Endothelial cell (in vitro differentiated cells): ENCODE results near the gene CDKAL1. TPM values are rescaled to one million over a fixed set of nuclear protein-coding genes. Genes with fewer than 3 reads are reported as not detected.

Experiments used
- DNase-seq: peaks from one replicate; pipeline ENCODE4 v3.0.0; 2021; ENCODE audit warnings: low spot score
- H3K27ac Mint-ChIP-seq: one replicate; pipeline ENCODE4 v1.8.0; 2021; ENCODE audit warnings: mixed read lengths, inconsistent platforms; ENCODE audit not compliant: unreplicated experiment
- H3K27me3 Mint-ChIP-seq: one replicate; pipeline ENCODE4 v1.8.0; 2021; ENCODE audit warnings: mild to moderate bottlenecking, moderate library complexity, mixed read lengths, inconsistent platforms; ENCODE audit not compliant: unreplicated experiment
- H3K36me3 Mint-ChIP-seq: one replicate; pipeline ENCODE4 v1.8.0; 2021; ENCODE audit warnings: mild to moderate bottlenecking, low read depth, mixed read lengths, inconsistent platforms; ENCODE audit not compliant: unreplicated experiment
- H3K4me1 Mint-ChIP-seq: one replicate; pipeline ENCODE4 v1.8.0; 2021; ENCODE audit warnings: mild to moderate bottlenecking, mixed read lengths, inconsistent platforms; ENCODE audit not compliant: unreplicated experiment
- H3K4me3 Mint-ChIP-seq: one replicate; pipeline ENCODE4 v1.8.0; 2021; ENCODE audit warnings: mild to moderate bottlenecking, mixed read lengths, inconsistent platforms; ENCODE audit not compliant: unreplicated experiment
- H3K9me3 Mint-ChIP-seq: one replicate; pipeline ENCODE4 v1.8.0; 2021; ENCODE audit warnings: mixed read lengths, inconsistent platforms; ENCODE audit not compliant: unreplicated experiment
- total RNA-seq: library from RNA; stranded (reverse); fragmentation: NEBNext Ultra II Directional; extraction: Animal tissue kit (Norgen Biotek cat#: 25700); gene quantifications from one replicate; pipeline ENCODE4 v1.2.1, GENCODE V29; 2021; ENCODE audit not compliant: unreplicated experiment
- TF ChIP-seq, protein P1 (sequence below): fragments of 200-600 bp; sonication (generic); IDR thresholded peaks from one replicate; pipeline ENCODE4 v1.5.0; 2021; ENCODE audit warnings: antibody characterized with exemption; ENCODE audit not compliant: unreplicated experiment

The CDKAL1 gene
- total RNA-seq, 1 donor from 2014 or later: 43.9 TPM

DNA sequence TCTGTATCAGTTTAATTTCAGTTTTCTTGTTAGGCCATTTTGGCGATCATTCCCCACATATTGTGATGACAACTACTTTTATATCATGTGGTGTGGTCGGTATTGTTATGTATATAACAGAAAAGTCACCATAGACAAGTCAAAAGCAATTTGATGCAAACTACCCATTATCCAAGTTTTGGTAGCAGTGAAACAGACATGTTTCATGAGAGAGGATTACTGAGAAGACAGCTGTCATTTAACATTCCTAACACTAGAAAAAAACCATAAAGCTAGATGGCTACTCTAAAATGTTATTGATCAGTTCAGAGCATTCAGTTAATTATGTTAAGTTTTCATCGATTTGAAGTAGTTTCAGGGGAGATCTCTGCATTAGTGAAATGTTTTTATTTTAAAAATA is 597.1 kb downstream of the CDKAL1 start:
- H3K27ac Mint-ChIP-seq: no peak overlapping the region
- TF ChIP-seq, protein P1, sequence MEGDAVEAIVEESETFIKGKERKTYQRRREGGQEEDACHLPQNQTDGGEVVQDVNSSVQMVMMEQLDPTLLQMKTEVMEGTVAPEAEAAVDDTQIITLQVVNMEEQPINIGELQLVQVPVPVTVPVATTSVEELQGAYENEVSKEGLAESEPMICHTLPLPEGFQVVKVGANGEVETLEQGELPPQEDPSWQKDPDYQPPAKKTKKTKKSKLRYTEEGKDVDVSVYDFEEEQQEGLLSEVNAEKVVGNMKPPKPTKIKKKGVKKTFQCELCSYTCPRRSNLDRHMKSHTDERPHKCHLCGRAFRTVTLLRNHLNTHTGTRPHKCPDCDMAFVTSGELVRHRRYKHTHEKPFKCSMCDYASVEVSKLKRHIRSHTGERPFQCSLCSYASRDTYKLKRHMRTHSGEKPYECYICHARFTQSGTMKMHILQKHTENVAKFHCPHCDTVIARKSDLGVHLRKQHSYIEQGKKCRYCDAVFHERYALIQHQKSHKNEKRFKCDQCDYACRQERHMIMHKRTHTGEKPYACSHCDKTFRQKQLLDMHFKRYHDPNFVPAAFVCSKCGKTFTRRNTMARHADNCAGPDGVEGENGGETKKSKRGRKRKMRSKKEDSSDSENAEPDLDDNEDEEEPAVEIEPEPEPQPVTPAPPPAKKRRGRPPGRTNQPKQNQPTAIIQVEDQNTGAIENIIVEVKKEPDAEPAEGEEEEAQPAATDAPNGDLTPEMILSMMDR: no peak
- no peaks in the 10 kb centered on the region for H3K4me1 Mint-ChIP-seq

DNA sequence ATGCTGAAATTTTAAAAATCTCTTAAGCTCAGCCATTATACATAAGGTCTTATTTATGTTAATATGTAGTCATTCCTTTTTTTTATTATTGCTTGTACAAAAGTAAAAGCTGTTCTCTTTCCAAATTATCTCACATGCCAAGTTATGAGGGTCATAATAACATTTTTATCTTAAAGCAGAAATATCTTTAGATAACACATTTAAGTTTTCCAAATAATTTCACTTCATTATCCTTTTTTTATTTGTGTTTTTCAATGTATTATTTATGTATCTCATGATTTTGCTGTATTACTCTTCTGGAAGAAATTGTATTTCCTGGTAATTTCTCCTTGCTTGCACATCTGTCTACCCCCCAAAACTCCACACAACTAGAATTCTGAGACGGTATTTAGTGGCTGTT is 598.2 kb downstream of the CDKAL1 start:
- TF ChIP-seq, protein P1: no peak
- H3K4me3 Mint-ChIP-seq: no peak overlapping the region
- peaks cover 6% of the 10 kb centered on the region for H3K4me1 Mint-ChIP-seq
- no peaks in the 10 kb centered on the region for H3K9me3 Mint-ChIP-seq
- no peak for DNase-seq
- H3K36me3 Mint-ChIP-seq: no peaks in the 10 kb centered on the region
- no peak overlapping the region for H3K27ac Mint-ChIP-seq
- H3K27me3 Mint-ChIP-seq: no peaks in the 10 kb centered on the region

More for the DNA sequence above, 597.1 kb downstream of the CDKAL1 start:
- DNase-seq: no peak
- H3K27me3 Mint-ChIP-seq: peaks cover 1% of the 10 kb centered on the region
- no peaks in the 10 kb centered on the region for H3K36me3 Mint-ChIP-seq
- H3K4me3 Mint-ChIP-seq: no peak overlapping the region
- no peaks in the 10 kb centered on the region for H3K9me3 Mint-ChIP-seq

DNA sequence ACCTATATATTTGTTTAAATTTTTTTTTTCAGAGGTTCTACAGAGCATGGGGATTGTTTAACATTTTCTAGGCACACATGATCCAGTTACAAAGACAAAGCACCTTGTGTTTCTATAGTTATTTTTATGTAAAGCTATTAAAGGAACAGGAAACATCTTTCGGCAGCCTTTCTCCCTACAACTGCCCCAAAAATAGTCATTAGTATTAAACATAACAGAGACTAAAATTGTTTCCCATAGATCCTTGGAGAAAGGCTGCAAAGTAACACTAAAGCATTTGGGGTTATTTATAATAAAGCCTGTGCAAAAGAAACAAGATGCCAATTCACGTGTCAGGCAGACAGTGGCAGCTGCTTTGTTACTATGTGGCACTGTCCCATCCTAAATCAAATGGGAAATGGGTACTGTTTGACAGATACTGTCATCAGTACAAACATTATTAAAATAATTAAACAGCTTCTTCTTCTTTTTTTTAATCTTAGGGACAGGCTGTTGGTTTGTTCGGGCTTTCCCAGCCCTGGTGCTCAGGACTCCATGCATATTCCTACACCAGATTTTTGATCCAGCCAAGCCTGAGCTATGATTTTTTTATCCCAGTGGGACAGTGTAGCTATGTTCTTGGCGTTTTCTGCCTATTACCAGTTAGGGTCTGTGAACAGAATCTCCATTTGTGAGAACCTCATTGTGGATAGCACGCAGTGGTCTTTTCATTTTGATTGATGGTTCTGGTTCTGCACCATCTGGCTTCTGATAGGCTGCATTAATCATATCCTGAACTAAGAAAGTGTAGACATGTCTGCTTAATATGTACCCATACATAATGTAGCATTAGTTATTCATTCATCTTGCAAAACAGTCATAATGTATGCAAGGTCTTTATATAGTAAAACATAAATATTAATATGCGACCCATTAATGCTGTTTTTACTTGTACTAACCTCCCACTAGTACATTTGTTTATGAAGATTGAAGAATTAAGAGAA is 598.9 kb downstream of the CDKAL1 start:
- Mint-ChIP-seq H3K27me3 (no peaks in the 10 kb centered on the region), H3K4me1 (peaks cover 6% of the 10 kb centered on the region), H3K4me3 (no peak overlapping the region), H3K27ac (no peak overlapping the region), H3K9me3 (no peaks in the 10 kb centered on the region), H3K36me3 (no peaks in the 10 kb centered on the region)
- TF ChIP-seq, protein P1: no peak
- DNase-seq: no peak

DNA sequence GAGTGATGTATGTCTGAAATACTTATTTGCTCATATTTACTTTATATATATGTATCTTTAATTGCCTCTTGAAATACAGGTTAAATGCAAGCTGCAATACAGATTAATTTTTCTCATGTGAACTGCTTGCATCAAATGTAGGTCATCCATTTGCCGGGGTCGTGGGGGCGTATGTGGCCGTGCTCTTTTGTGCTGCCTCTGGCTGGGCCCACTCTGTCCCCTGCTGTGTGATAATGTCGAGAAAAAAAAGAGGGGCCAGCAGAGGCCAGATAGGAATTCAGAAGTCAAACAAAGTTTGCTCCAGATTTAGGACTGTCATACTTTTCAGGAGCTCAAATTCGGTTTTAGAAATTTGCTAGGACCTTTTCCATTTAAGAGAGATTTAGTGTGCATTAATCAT is 599.6 kb downstream of the CDKAL1 start:
- Mint-ChIP-seq H3K4me3 (no peak overlapping the region), H3K27me3 (no peaks in the 10 kb centered on the region), H3K9me3 (no peaks in the 10 kb centered on the region), H3K36me3 (no peaks in the 10 kb centered on the region), H3K4me1 (peaks cover 6% of the 10 kb centered on the region), H3K27ac (no peak overlapping the region)
- TF ChIP-seq, protein P1: no peak
- no peak for DNase-seq

DNA sequence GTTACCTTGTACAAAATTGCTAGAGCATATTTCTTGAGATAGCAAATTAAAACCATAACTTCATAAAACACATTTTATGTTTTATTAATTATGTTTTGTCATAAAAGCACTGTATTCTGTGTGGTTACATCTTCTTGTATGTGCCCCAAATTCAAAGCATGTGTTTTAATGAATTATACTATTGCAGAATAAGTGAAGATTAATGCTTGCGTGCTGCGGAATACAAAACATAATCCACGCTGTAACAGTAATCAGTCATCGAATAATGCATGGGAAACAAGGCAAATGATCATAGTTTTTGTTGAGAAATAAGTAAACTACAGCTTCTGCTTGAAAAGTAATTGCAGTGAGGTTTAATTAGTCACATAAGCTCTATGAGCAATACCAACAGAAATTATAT is 600.1 kb downstream of the CDKAL1 start:
- DNase-seq: no peak
- no peak overlapping the region for H3K4me3 Mint-ChIP-seq
- no peak overlapping the region for H3K27ac Mint-ChIP-seq
- no peaks in the 10 kb centered on the region for H3K9me3 Mint-ChIP-seq
- H3K36me3 Mint-ChIP-seq: no peaks in the 10 kb centered on the region
- H3K27me3 Mint-ChIP-seq: no peaks in the 10 kb centered on the region
- H3K4me1 Mint-ChIP-seq: peaks cover 6% of the 10 kb centered on the region
- TF ChIP-seq, protein P1: no peak
